ENCODE results near the gene SYT17.

Gene SYT17

GRCh38 chr16:19265380-19265930 lies 97.4 kb downstream of the SYT17 start:
- no peak for DNase-seq (ENCODE audit: low spot score)

GRCh38 chr16:19266774-19267173 lies 98.7 kb downstream of the SYT17 start:
- DNase-seq (ENCODE audit: low spot score): no peak

- no peak for DNase-seq (ENCODE audit: low spot score)
Observed at GRCh38 chr16:19269098-19269497, 101.1 kb downstream of the SYT17 start.

- DNase-seq (ENCODE audit: low spot score): no peak
Observed at GRCh38 chr16:19274165-19274797, 106.2 kb downstream of the SYT17 start.

- DNase-seq (ENCODE audit: low spot score): no peak
Observed at GRCh38 chr16:19278403-19278802, 110.4 kb downstream of the SYT17 start.

GRCh38 chr16:19281246-19281645 lies 113.2 kb downstream of the SYT17 start:
- no peak for DNase-seq (ENCODE audit: low spot score)

GRCh38 chr16:19282101-19282500 lies 114.1 kb downstream of the SYT17 start:
- no peak for DNase-seq (ENCODE audit: low spot score)

- no peak for DNase-seq (ENCODE audit: low spot score)
Observed at GRCh38 chr16:19283637-19284036, 115.6 kb downstream of the SYT17 start.

GRCh38 chr16:19284207-19284606 lies 116.2 kb downstream of the SYT17 start:
- peak; percentile 60 for DNase-seq (ENCODE audit: low spot score)

GRCh38 chr16:19285431-19285830 lies 117.4 kb downstream of the SYT17 start, which contains the start of gene CLEC19A:
Gene CLEC19A (plus strand): TSS chr16:19285731. CDS start chr16:19285852, 121 bp downstream.
- no peak for DNase-seq (ENCODE audit: low spot score)

GRCh38 chr16:19286827-19287226 lies 118.8 kb downstream of the SYT17 start:
- no peak for DNase-seq (ENCODE audit: low spot score)

- DNase-seq (ENCODE audit: low spot score): no peak
Observed at GRCh38 chr16:19287241-19287640, 119.2 kb downstream of the SYT17 start.

- DNase-seq (ENCODE audit: low spot score): no peak
Observed at GRCh38 chr16:19288872-19289799, 121.1 kb downstream of the SYT17 start.

GRCh38 chr16:19289811-19290485 lies 121.9 kb downstream of the SYT17 start:
- DNase-seq (ENCODE audit: low spot score): no peak

GRCh38 chr16:19290860-19291259 lies 122.8 kb downstream of the SYT17 start:
- no peak for DNase-seq (ENCODE audit: low spot score)

GRCh38 chr16:19291475-19291874 lies 123.4 kb downstream of the SYT17 start:
- DNase-seq (ENCODE audit: low spot score): peak; percentile 37

- DNase-seq (ENCODE audit: low spot score): no peak
Observed at GRCh38 chr16:19292186-19292585, 124.1 kb downstream of the SYT17 start.

- no peak for DNase-seq (ENCODE audit: low spot score)
Observed at GRCh38 chr16:19294156-19294649, 126.2 kb downstream of the SYT17 start.

- no peak for DNase-seq (ENCODE audit: low spot score)
Observed at GRCh38 chr16:19295393-19295792, 127.4 kb downstream of the SYT17 start.

- no peak for DNase-seq (ENCODE audit: low spot score)
Observed at GRCh38 chr16:19297454-19297853, 129.4 kb downstream of the SYT17 start.

GRCh38 chr16:19299565-19299964 lies 131.5 kb downstream of the SYT17 start:
- no peak for DNase-seq (ENCODE audit: low spot score)

GRCh38 chr16:19301931-19302330 lies 133.9 kb downstream of the SYT17 start:
- no peak for DNase-seq (ENCODE audit: low spot score)
